OCI-LY1 (cell line): ENCODE data around the gene VPS33B.

Source experiments
- H2AFZ ChIP-seq: fragments of 200-600 bp; sonication (generic), shearing (Covaris generic); 2 replicates; pipeline ENCODE4 v1.6.0; 2014; ENCODE audit warnings: antibody characterized with exemption, mild to moderate bottlenecking, low read length
- H3F3A ChIP-seq: fragments of 200-600 bp; sonication (generic), shearing (Covaris generic); 2 replicates; pipeline ENCODE4 v1.6.0; 2014; ENCODE audit warnings: mild to moderate bottlenecking, antibody characterized with exemption, low read length, moderate library complexity; ENCODE audit not compliant: insufficient read depth
- H3K27ac ChIP-seq: fragments of 200-600 bp; sonication (generic); 2 replicates; pipeline ENCODE4 v1.5.1; 2014; ENCODE audit warnings: low read length, mixed run types, mild to moderate bottlenecking, low read depth; ENCODE audit not compliant: poor library complexity, severe bottlenecking
- H3K27me3 ChIP-seq: fragments of 200-600 bp; sonication (generic); 2 replicates; pipeline ENCODE4 v1.6.0; 2014; ENCODE audit warnings: antibody characterized with exemption, mild to moderate bottlenecking, low read length, moderate library complexity; ENCODE audit not compliant: insufficient read depth
- H3K36me3 ChIP-seq: fragments of 200-600 bp; sonication (generic); 2 replicates; pipeline ENCODE4 v1.6.1; 2014; ENCODE audit warnings: mild to moderate bottlenecking, antibody characterized with exemption, low read length, moderate library complexity, mixed read lengths; ENCODE audit not compliant: insufficient read depth
- H3K4me1 ChIP-seq: fragments of 200-600 bp; sonication (generic); 2 replicates; pipeline ENCODE4 v1.5.1; 2014; ENCODE audit warnings: mild to moderate bottlenecking, low read length, moderate library complexity; ENCODE audit not compliant: insufficient read depth, severe bottlenecking
- H3K4me2 ChIP-seq: fragments of 200-600 bp; sonication (generic), shearing (Covaris generic); 2 replicates; pipeline ENCODE4 v1.6.1; 2014; ENCODE audit warnings: low read length
- H3K4me3 ChIP-seq: fragments of 200-600 bp; sonication (generic); 2 replicates; pipeline ENCODE4 v1.5.1; 2014; ENCODE audit warnings: low read length, low read depth, mild to moderate bottlenecking, mixed read lengths; ENCODE audit not compliant: poor library complexity, severe bottlenecking
- H3K79me2 ChIP-seq: fragments of 200-600 bp; shearing (Covaris generic); 2 replicates; pipeline ENCODE4 v1.6.1; 2016; ENCODE audit warnings: mixed run types, low read length, mixed read lengths; ENCODE audit not compliant: insufficient read depth
- H3K9ac ChIP-seq: fragments of 200-600 bp; sonication (generic), shearing (Covaris generic); 2 replicates; pipeline ENCODE4 v1.6.1; 2014; ENCODE audit warnings: mild to moderate bottlenecking, low read length, mixed read lengths
- H3K9me2 ChIP-seq: fragments of 200-600 bp; sonication (generic), shearing (Covaris generic); 2 replicates; pipeline ENCODE4 v1.6.1; 2014; ENCODE audit warnings: low read depth, mild to moderate bottlenecking, low read length, mixed read lengths
- H3K9me3 ChIP-seq: fragments of 200-600 bp; shearing (Covaris generic); 2 replicates; pipeline ENCODE4 v1.6.1; 2014; ENCODE audit warnings: low read length, mixed read lengths
- H4K20me1 ChIP-seq: fragments of 200-600 bp; sonication (generic), shearing (Covaris generic); 2 replicates; pipeline ENCODE4 v1.6.0; 2016; ENCODE audit warnings: mild to moderate bottlenecking, low read length; ENCODE audit not compliant: insufficient read depth
- CTCF ChIP-seq: fragments of 200-600 bp; sonication (generic), shearing (Covaris generic); IDR thresholded peaks from 2 replicates; pipeline ENCODE4 v1.5.1; 2017; ENCODE audit warnings: mild to moderate bottlenecking, antibody characterized with exemption, low read length, moderate library complexity, mixed read lengths
- EZH2 ChIP-seq: fragments of 200-600 bp; sonication (generic), shearing (Covaris generic); IDR thresholded peaks from 2 replicates; pipeline ENCODE4 v1.8.0; 2017; ENCODE audit warnings: borderline replicate concordance, mixed run types, mild to moderate bottlenecking, antibody characterized with exemption, low read length, moderate library complexity, mixed read lengths

VPS33B gene

GRCh38 chr15:90955624-90956273, 66.6 kb downstream of the VPS33B start:
- no peaks in the 10 kb centered on the region for H3K79me2 ChIP-seq
- H3K4me3 ChIP-seq, result peak overlapping the region; percentile 66
- peaks cover 24% of the 10 kb centered on the region for H3K4me1 ChIP-seq
- H3K36me3 ChIP-seq, result peaks cover 39% of the 10 kb centered on the region; the same call in 1 of the 2 replicates
- no peaks in the 10 kb centered on the region for H4K20me1 ChIP-seq
- peak overlapping the region; percentile 96 for H3K4me2 ChIP-seq
- no peaks in the 10 kb centered on the region for H3K9me2 ChIP-seq
- no peaks in the 10 kb centered on the region for H3K27me3 ChIP-seq
- no peaks in the 10 kb centered on the region for H3K9me3 ChIP-seq
- H3K9ac ChIP-seq, result peak overlapping the region; percentile 94
- no peaks in the 10 kb centered on the region for H3F3A ChIP-seq
- H3K27ac ChIP-seq, result peak overlapping the region; percentile 98
- H2AFZ ChIP-seq, result no peak overlapping the region
- TF ChIP-seq CTCF (no peak), EZH2 (no peak)

- no peaks in the 10 kb centered on the region for H4K20me1 ChIP-seq
- no peaks in the 10 kb centered on the region for H3F3A ChIP-seq
- peaks cover 39% of the 10 kb centered on the region for H3K36me3 ChIP-seq
- no peaks in the 10 kb centered on the region for H3K9me3 ChIP-seq
- no peaks in the 10 kb centered on the region for H3K27me3 ChIP-seq
- H3K9ac ChIP-seq, result peak within 1 kb of the TSS; percentile 94
- H3K4me2 ChIP-seq, result peak within 1 kb of the TSS; percentile 96
- H3K27ac ChIP-seq, result peak within 1 kb of the TSS; percentile 98
- H3K9me2 ChIP-seq, result no peaks in the 10 kb centered on the region
- H3K79me2 ChIP-seq, result no peaks in the 10 kb centered on the region
- H2AFZ ChIP-seq, result no peak within 1 kb of the TSS
- TF ChIP-seq EZH2 (no peak), CTCF (no peak)
- H3K4me1 ChIP-seq, result peaks cover 24% of the 10 kb centered on the region
- peak within 1 kb of the TSS; percentile 66 for H3K4me3 ChIP-seq
Measured at GRCh38 chr15:90954712-90955623, 67.4 kb downstream of the VPS33B start, which contains the start of gene RCCD1. Gene RCCD1 (plus strand): TSS chr15:90954884. CDS start chr15:90956735, 1,851 bp downstream.

- H3K9me3 ChIP-seq, result no peaks in the 10 kb centered on the region
- no peaks in the 10 kb centered on the region for H3F3A ChIP-seq
- no peaks in the 10 kb centered on the region for H4K20me1 ChIP-seq
- no peak overlapping the region for H2AFZ ChIP-seq
- H3K4me1 ChIP-seq, result peaks cover 24% of the 10 kb centered on the region
- H3K4me2 ChIP-seq, result peak overlapping the region; percentile 96
- no peaks in the 10 kb centered on the region for H3K27me3 ChIP-seq
- H3K27ac ChIP-seq, result peak overlapping the region; percentile 98
- peaks cover 42% of the 10 kb centered on the region for H3K36me3 ChIP-seq
- no peaks in the 10 kb centered on the region for H3K79me2 ChIP-seq
- H3K9ac ChIP-seq, result peak overlapping the region; percentile 94; the same call in 1 of the 2 replicates
- H3K9me2 ChIP-seq, result no peaks in the 10 kb centered on the region
- no peak for TF ChIP-seq EZH2
- peak overlapping the region; percentile 66 for H3K4me3 ChIP-seq
Measured at GRCh38 chr15:90953947-90954711, 68.3 kb downstream of the VPS33B start.
